Activated CD4-positive, alpha-beta T cell treated with anti-CD3 and anti-CD28 coated beads, Interleukin-2, amount 10 ng/mL, durations not matched to agents 7 days and 5 days (primary cell): ENCODE data around the gene EPHB4. TPM values are rescaled to one million over a fixed set of nuclear protein-coding genes. Genes with fewer than 3 reads are reported as not detected.
A peak's percentile ranks its signal among the peaks of the same experiment; 100 is the strongest.

ENCODE experiments used
- CTCF ChIA-PET: fragments of 350-600 bp; sonication (Branson Sonifier 250); formaldehyde crosslinking; loops from one replicate; lab custom pipeline; 2021; ENCODE audit warnings: antibody characterized with exemption; lab: Charles Lee
- POLR2A ChIA-PET: fragments of 350-600 bp; sonication (Branson Sonifier 250); formaldehyde crosslinking; loops from one replicate; lab custom pipeline; 2021; ENCODE audit warnings: antibody characterized with exemption; lab: Charles Lee
- DNase-seq: peaks from one replicate; pipeline ENCODE4 v3.0.0-alpha.2; 2020
- H3K27ac Mint-ChIP-seq: one replicate; pipeline ENCODE4 v1.8.0; 2021; ENCODE audit warnings: mild to moderate bottlenecking, moderate library complexity, mixed read lengths
- H3K27me3 Mint-ChIP-seq: one replicate; pipeline ENCODE4 v1.8.0; 2021; ENCODE audit warnings: mixed read lengths
- H3K36me3 Mint-ChIP-seq: one replicate; pipeline ENCODE4 v1.8.0; 2021; ENCODE audit warnings: low read depth, mixed read lengths
- H3K4me1 Mint-ChIP-seq: one replicate; pipeline ENCODE4 v1.8.0; 2021; ENCODE audit warnings: mixed read lengths
- H3K4me3 Mint-ChIP-seq: one replicate; pipeline ENCODE4 v1.8.0; 2021; ENCODE audit warnings: mild to moderate bottlenecking, moderate library complexity, mixed read lengths
- H3K9me3 Mint-ChIP-seq: one replicate; pipeline ENCODE4 v1.8.0; 2021; ENCODE audit warnings: mixed read lengths
- total RNA-seq, 2 experiments: library from RNA; stranded (reverse); gene quantifications; one replicate each; pipeline ENCODE4 v1.2.3, GENCODE V29; 2021

Gene EPHB4
- total RNA-seq, 2 experiments from 2014 or later, result 1.6 to 2.1 TPM

DNA sequence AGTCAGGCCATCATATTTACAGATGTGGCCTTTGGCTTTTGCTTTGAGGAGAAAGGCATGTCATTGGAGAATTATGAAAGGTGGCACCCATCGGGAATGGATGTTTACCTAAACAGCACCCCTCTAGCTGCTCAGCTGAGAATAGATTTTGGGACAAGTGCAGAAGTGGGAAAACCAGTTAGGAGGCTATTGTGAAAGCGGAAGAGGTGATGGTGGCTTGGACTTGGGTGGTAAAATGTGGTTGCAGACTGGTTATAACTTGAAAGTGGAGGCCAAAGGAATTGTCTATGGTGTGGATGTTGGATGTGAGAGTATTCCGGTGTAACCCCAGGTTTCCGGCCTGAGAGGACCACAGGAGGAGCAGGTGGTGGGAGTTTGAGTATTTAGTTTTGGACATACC, 20.0 kb upstream of the EPHB4 start:
- ChIA-PET CTCF (interaction anchor here (1.3 kb wide), 1 partner anchor 11 kb away, joined by 4 read pairs; no protein-coding TSS in a partner anchor), POLR2A (no interaction called here)
- Mint-ChIP-seq H3K27ac (no peak overlapping the region), H3K27me3 (no peaks in the 10 kb centered on the region), H3K9me3 (no peaks in the 10 kb centered on the region), H3K36me3 (no peaks in the 10 kb centered on the region), H3K4me3 (no peak overlapping the region), H3K4me1 (peaks cover 4% of the 10 kb centered on the region)
- no peak for DNase-seq

DNA sequence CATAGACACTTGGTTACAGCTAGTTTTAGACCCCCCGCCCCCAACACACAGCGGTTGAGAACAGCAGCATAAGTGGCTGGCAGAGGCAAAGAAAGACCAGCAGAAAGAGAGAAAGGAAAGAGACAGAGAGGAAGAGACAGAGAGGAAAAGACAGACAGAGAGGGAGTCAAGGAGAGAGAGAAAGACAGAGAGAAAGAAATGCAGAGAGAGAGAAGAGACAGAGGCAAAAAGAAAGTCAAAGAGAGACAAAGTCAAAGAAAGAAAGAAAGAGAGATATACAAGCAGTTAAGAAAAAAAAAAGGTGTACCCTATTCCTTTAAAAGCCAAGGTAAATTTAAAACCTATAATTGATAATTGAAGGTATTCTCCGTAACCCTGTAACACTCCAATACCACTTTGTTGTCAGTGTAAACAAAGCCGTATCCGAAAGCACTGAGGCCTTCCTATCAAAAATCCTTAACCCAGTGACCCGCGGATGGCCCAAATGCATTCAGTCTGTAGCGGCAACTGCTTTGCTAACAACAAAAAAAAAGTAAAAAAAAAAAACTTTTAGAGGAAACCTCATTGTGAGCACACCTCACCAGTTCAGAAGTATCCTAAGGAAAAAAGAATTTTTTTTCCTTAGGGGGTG, 13.3 kb upstream of the EPHB4 start:
- no peak overlapping the region for H3K27ac Mint-ChIP-seq
- H3K9me3 Mint-ChIP-seq, result no peaks in the 10 kb centered on the region
- peaks cover 2% of the 10 kb centered on the region for H3K27me3 Mint-ChIP-seq
- no peak overlapping the region for H3K4me3 Mint-ChIP-seq
- POLR2A ChIA-PET, result no interaction called here
- H3K4me1 Mint-ChIP-seq, result peaks cover 24% of the 10 kb centered on the region
- H3K36me3 Mint-ChIP-seq, result no peaks in the 10 kb centered on the region
- CTCF ChIA-PET, result no interaction called here
- DNase-seq, result no peak

DNA sequence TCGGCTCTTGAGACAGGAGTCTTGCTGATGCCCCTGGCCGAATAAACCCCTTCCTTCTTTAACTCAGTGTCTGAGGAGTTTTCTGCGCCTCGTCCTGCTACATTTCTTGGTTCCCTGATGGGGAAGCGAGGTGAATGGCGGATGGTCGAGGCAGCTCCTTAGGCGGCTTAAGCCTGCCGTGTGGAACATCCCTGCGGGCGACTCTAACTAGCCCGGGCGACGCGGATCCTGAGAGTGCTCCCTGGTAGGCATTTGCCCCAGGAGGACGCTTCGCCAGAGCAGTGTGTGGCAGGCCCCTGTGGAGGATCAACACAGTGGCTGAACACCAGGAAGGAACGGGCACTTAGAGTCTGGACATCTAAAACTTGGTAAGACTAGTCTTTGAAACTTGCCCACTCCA, 12.0 kb upstream of the EPHB4 start:
- no peak for DNase-seq
- CTCF ChIA-PET, result no interaction called here

DNA sequence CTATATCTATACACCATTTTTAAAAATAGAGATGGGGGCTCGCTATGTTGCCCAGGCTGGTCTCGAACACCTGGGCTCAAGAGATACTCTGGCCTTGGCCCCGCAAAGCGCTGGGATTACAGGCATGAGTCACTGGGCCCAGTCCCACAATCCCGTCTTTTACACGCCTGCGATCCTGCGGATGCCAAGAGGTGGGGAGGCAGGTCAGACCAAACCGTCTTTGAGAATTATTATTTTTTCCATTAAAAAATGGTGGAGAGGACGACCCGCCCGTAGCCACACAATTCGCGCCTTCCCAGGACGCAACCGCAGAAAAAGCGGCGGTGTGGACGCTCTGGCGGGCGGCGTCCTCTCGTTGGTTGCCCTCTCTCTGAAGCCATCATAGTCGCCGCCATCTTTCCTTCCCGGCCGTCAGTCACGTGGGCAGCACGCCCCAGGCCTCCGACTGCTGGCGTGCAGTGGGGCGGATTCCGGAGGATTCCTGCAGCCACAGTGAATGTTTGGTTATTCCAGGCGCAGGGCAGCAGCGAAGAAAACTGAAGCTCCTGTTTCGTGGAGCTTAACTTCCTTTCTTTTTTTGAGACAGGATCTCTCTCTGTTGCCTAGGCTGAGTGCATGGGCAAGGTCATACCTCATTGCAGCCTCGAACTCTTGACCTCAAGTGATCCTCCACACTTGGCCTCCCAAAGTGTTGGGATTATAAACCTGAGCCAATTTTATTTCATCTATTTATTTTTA, 9.9 kb upstream of the EPHB4 start:
- Mint-ChIP-seq H3K27ac (peak overlapping the region; percentile 81), H3K9me3 (no peaks in the 10 kb centered on the region), H3K4me3 (peak overlapping the region; percentile 72), H3K4me1 (peaks cover 25% of the 10 kb centered on the region), H3K27me3 (peaks cover 2% of the 10 kb centered on the region), H3K36me3 (no peaks in the 10 kb centered on the region)
- POLR2A ChIA-PET, result no interaction called here
- DNase-seq, result peak; percentile 73
- CTCF ChIA-PET, result interaction anchor here (1.1 kb wide), 1 partner anchor 15 kb away, joined by 3 read pairs; the partner anchor contains the start of gene SLC12A9

More for the DNA sequence above, 12.0 kb upstream of the EPHB4 start:
- Mint-ChIP-seq H3K27ac (no peak overlapping the region), H3K36me3 (no peaks in the 10 kb centered on the region), H3K4me3 (no peak overlapping the region), H3K9me3 (no peaks in the 10 kb centered on the region), H3K27me3 (peaks cover 2% of the 10 kb centered on the region), H3K4me1 (peaks cover 25% of the 10 kb centered on the region)
- POLR2A ChIA-PET, result no interaction called here

DNA sequence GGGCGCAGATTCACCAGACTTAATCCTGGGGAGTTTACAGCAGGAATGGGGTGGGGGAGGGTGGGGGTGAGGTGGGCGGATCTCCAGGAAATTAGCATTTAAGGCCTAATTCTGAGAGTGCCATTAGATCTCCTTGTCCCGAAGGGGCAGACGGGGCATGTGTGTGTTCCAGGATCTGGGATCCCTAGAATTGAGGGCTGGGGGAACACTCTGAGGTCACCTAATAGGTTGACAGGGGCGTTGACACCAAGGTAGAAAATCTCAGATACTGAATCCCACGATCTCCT, 9.4 kb upstream of the EPHB4 start:
- DNase-seq, result no peak
- peak overlapping the region; percentile 72 for H3K4me3 Mint-ChIP-seq
- POLR2A ChIA-PET, result no interaction called here
- CTCF ChIA-PET, result interaction anchor here (0.7 to 1.3 kb wide), 3 partner anchors 11 to 45 kb away, joined by 3 to 4 read pairs (median 3); partner anchors contain the start of gene SLC12A9
- peaks cover under 1% of the 10 kb centered on the region for H3K27me3 Mint-ChIP-seq
- H3K9me3 Mint-ChIP-seq, result no peaks in the 10 kb centered on the region
- peak overlapping the region; percentile 81 for H3K27ac Mint-ChIP-seq
- no peaks in the 10 kb centered on the region for H3K36me3 Mint-ChIP-seq
- H3K4me1 Mint-ChIP-seq, result peaks cover 25% of the 10 kb centered on the region

DNA sequence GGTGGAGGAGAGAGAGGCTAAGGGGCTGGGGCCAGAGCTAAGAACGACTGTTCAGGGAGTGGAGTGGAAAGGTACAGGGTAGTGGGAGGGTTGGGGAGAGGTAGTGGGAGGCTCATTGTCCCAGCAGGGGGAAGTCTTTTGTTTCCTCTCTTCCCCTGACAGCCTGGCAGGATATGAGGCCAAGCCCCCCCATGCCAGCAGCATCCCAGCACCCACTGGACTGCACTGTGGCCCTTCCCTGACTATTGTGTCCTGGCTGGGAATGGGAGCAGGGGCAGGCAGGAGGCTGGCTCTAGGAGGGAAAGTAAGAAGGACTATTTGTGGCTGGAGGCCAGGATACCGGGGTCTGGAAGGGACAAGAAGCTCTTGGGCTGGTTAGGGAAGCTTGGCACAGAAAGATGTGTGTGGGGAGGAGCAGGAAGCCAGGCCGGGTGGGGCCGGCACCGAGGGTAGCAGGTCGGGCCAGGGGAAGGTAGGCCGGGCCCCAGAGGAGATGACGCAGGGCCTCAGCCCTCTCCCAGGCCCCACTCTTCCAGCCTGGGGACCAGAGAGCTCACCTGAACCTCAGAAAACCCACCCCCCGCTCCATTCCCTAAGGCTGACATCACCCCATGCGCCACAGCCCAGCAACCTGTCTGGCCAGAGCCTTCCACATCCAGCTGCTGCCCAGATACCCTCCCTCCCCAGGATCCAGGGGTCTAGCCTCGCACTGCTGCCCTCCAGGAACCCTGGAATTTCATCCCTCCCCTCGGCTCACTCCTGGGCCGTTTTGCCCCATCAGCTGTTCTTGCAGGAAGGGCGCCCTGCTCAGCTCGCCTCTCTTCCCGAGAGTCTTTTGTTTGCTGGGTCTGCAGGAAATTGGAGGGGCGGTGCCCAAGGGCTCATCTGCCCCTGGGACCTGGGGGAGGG, 8.8 kb upstream of the EPHB4 start:
- CTCF ChIA-PET, result interaction anchor here (0.6 to 1.3 kb wide), 7 partner anchors 12 to 1278 kb away, joined by 3 to 4 read pairs (median 3); partner anchors contain the start of genes SLC12A9 and ZNF655

DNA sequence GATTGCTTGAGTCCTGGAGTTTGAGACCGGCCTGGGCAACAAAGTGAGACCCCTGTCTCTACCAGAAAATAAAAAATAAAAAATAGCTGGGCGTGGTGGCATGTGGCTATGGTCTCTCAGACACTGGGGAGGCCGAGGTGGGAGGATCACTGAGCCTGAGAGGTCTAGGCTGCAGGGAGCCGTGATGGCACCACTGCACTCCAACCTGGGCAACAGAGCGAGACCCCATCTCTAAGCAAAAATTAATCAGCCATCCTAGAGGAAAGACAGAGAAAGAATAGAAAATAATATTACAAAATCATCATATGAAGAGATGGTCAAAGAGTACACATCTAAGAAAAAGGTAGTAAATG, 4.9 kb upstream of the EPHB4 start:
- Mint-ChIP-seq H3K4me3 (no peak overlapping the region), H3K4me1 (peaks cover 23% of the 10 kb centered on the region), H3K27ac (no peak overlapping the region), H3K9me3 (no peaks in the 10 kb centered on the region), H3K27me3 (peaks cover 23% of the 10 kb centered on the region), H3K36me3 (peaks cover 2% of the 10 kb centered on the region)
- ChIA-PET POLR2A (no interaction called here), CTCF (interaction anchor here (0.8 to 5.2 kb wide), 4 partner anchors 20 to 126 kb away, joined by 3 to 24 read pairs (median 4); partner anchors contain the start of genes POP7 and SLC12A9)
- no peak for DNase-seq

More for the DNA sequence above, 8.8 kb upstream of the EPHB4 start:
- H3K27me3 Mint-ChIP-seq, result peaks cover 3% of the 10 kb centered on the region
- H3K9me3 Mint-ChIP-seq, result no peaks in the 10 kb centered on the region
- H3K4me3 Mint-ChIP-seq, result no peak overlapping the region
- DNase-seq, result no peak
- peaks cover 25% of the 10 kb centered on the region for H3K4me1 Mint-ChIP-seq
- no peaks in the 10 kb centered on the region for H3K36me3 Mint-ChIP-seq
- POLR2A ChIA-PET, result no interaction called here
- peak overlapping the region; percentile 3 for H3K27ac Mint-ChIP-seq

DNA sequence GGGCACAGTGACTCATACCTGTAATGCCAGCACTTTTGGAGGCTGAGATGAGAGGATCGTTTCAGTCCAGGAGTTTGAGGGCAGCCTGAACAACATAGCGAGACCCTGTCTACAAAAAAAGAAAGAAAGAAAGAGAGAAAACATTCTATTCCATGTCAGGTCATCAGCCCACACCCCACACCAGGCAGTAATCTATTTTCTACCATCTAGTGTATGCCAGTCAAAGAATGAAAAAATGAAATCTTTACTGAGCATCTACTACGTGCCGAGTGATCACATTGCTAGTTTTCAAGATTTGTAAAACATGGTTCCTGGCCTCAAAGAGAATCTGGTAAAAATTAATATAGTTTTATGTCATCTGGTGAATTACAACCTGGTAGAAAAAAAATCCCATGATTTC, 3.1 kb upstream of the EPHB4 start:
- Mint-ChIP-seq H3K4me1 (peaks cover 20% of the 10 kb centered on the region), H3K27me3 (peaks cover 37% of the 10 kb centered on the region), H3K27ac (no peak overlapping the region), H3K36me3 (peaks cover 2% of the 10 kb centered on the region), H3K4me3 (no peak overlapping the region), H3K9me3 (no peaks in the 10 kb centered on the region)
- no peak for DNase-seq
- ChIA-PET CTCF (interaction anchor here (0.6 to 5.2 kb wide), 2 partner anchors 22 to 291 kb away, joined by 4 to 24 read pairs; partner anchors contain the start of gene SLC12A9), POLR2A (no interaction called here)

DNA sequence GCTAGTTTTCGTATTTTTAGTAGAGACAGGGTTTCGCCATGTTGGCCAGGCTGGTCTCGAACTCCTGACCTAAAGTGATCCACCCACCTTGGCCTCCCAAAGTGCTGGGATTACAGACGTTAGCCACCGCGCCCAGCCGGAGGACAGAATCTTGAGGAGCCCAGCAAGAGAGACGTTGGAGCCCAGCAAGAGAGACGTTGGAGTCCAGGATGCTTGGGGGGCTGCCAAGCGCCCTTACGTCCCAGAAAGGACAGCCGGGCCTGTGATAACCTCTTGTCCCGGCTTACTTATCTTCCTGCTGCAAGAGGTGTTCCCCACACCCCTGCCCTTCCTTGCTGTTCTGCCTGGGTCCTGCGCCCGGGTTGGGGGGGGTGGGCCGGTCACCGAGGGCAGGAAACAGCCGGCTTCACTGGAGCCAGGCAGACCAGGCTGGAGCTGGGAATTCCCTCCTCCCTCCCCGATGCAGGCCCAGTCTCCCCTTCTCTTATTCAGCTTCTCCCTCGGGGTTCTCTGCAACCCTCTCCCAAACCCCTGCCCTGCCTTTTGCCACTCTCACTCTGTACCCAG, 1.9 kb upstream of the EPHB4 start:
- peaks cover 21% of the 10 kb centered on the region for H3K4me1 Mint-ChIP-seq
- CTCF ChIA-PET, result interaction anchor here (0.6 to 5.2 kb wide), 3 partner anchors 14 to 491 kb away, joined by 3 to 24 read pairs (median 5); partner anchors contain the start of gene SLC12A9

DNA sequence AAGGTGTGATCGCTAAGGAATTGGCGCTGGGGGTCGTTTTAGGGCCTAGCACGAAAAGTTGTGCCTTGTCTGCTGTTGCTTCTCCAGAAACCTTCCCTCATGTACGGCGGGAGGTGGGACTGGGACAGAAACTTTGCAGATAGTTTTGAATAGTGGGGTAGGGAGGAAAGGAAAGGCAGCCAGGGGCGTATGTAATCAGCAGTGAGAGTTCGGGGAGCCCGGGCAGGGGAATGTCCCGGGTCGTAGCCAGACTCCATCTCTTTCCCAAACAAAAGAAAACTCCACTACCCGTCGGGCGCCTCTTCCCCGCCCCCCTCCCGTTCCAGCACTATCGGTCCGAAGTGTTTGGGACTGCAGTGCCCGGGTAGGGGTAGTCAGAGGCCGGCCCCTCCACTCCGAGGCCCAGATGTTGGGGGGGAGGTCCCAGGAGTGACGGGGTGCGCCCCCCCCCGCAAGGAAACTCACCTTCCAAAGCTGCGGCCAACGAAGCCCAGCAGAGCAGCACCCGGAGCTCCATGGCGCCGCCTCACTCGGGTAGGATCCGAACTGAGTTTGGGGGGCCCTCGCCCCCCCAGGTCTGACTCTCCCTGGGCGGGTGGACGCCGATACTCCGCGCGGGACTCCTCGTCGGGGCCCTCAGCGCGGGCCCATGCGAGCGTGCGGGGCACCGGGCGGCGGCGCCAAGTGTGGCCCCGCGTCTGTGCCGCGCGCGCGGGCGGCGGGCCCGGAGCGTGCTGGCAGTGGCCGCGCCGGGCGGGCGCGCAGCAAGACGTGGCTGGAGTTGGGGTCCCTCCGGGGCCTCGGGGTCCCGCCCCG, 601 bp downstream of the EPHB4 start:
- H3K36me3 Mint-ChIP-seq, result peaks cover 2% of the 10 kb centered on the region
- no peak for DNase-seq
- POLR2A ChIA-PET, result no interaction called here
- peak overlapping the region; percentile 24 for H3K4me3 Mint-ChIP-seq
- H3K9me3 Mint-ChIP-seq, result no peaks in the 10 kb centered on the region
- CTCF ChIA-PET, result interaction anchor here (0.5 kb wide), 1 partner anchor 274 kb away, joined by 3 read pairs; no protein-coding TSS in a partner anchor
- peaks cover 21% of the 10 kb centered on the region for H3K4me1 Mint-ChIP-seq
- peaks cover 42% of the 10 kb centered on the region for H3K27me3 Mint-ChIP-seq
- H3K27ac Mint-ChIP-seq, result peak overlapping the region; percentile 28

More for the DNA sequence above, 1.9 kb upstream of the EPHB4 start:
- H3K36me3 Mint-ChIP-seq, result peaks cover 2% of the 10 kb centered on the region
- no peak for DNase-seq
- H3K27ac Mint-ChIP-seq, result no peak overlapping the region
- POLR2A ChIA-PET, result no interaction called here
- no peaks in the 10 kb centered on the region for H3K9me3 Mint-ChIP-seq
- H3K27me3 Mint-ChIP-seq, result peaks cover 42% of the 10 kb centered on the region
- no peak overlapping the region for H3K4me3 Mint-ChIP-seq

DNA sequence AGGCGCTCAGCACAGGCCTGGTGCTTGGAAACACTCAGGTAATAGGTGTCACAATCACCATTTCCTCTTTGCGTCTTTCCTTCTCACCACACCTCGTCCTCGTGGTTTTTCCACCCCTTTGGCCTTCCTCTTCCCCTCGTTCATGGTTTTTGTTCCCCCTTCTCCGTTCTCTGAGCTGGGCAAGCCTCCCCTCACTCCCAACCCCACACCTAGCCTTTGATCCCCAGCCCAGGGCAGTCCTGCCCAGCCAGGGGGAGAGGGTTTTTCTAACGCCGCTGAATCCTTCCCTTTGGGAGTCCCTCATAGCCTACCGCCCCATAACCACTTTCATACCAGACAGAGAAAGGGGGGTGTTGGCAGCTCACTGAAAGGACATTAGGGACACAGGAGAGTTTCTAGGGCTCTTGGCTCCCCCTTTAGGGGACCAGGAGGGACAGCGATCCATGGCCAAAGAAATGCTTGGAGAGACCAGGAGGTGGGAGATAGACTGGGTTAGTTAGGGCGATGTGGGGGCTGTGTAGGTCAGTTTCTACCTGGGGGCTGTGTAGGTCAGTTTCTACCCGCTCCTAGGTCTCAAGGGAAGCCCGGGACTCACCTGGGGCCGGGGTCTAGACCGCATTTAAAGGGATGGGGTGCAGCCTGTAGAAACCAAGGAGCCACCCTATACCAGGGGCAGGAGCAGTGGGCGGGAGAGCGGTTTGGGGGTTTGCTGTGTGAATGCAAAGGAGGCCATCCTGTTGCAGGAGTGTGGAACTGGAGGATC, 1.4 kb downstream of the EPHB4 start:
- Mint-ChIP-seq H3K36me3 (peaks cover 2% of the 10 kb centered on the region), H3K4me3 (peak overlapping the region; percentile 24)
- CTCF ChIA-PET, result no interaction called here

More for the DNA sequence above, 1.4 kb downstream of the EPHB4 start:
- DNase-seq, result no peak
- Mint-ChIP-seq H3K27me3 (peaks cover 40% of the 10 kb centered on the region), H3K9me3 (no peaks in the 10 kb centered on the region), H3K4me1 (peaks cover 21% of the 10 kb centered on the region), H3K27ac (peak overlapping the region; percentile 28)
- POLR2A ChIA-PET, result no interaction called here
